ENCODE data around the gene BCL2L15.

Gene BCL2L15

DNA sequence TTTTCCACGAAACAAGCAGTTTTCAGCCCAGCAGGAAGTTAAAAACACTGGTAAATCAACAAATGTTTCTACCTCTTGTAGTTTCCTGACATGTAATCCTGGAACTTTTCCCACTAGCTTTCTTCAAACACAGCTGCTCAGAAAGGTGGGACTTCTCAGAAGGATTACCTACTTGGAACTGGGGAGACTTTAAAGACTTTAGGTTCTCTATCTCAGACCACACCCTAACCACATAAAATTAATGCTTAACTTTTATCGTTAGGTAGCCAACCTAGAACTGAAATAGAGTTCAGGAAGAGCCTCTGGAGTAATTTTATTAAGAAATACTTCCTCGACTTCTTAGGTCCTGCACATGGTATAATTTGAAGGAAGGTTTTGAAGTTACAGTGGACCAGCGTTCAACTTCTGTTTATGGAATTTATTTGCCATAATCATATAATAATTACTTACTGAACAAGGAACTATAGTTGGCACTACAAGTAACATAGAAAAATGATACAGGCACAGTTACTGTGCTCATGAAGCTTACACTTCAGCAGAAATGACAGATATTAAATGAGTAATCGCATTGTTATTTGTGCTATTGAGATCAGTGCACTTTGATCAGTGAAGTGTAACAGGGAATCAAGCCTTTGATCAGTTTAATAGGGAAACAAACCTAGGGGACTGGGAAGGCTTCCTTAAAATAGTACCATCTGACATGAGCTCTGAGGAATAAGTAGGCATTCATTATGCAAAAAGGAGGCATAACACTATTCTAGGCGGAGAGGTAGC lies at the start of gene BCL2L15:
BCL2L15 (minus strand) TSS at position 180 of the 774 bp plus-strand sequence. CDS start 206 bp downstream, outside the sequence.
- no peak for DNase-seq

- DNase-seq = no peak
Measured at GRCh38 chr1:113937146-113937545, 49.8 kb upstream of the BCL2L15 start.

GRCh38 chr1:113935970-113936369 lies 48.6 kb upstream of the BCL2L15 start:
- DNase-seq = no peak

DNA sequence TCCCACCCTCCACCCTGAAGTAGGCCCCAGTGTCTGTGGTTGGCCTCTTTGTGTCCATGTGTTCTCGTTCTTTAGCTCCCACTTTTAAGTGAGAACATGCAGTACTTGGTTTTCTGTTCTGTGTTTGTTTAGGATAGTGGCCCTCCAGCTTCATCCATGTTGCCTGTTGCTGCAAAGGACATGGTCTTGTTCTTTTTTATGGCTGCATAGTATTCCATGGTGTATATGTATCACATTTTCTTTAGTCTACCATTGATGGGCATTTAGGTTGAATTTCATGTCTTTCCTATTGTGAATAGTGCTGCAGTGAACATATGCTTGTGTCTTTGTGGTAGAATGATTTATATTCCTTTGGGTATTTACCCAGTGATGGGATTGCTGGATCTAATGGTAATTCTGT lies 47.8 kb upstream of the BCL2L15 start:
- no peak for DNase-seq

DNA sequence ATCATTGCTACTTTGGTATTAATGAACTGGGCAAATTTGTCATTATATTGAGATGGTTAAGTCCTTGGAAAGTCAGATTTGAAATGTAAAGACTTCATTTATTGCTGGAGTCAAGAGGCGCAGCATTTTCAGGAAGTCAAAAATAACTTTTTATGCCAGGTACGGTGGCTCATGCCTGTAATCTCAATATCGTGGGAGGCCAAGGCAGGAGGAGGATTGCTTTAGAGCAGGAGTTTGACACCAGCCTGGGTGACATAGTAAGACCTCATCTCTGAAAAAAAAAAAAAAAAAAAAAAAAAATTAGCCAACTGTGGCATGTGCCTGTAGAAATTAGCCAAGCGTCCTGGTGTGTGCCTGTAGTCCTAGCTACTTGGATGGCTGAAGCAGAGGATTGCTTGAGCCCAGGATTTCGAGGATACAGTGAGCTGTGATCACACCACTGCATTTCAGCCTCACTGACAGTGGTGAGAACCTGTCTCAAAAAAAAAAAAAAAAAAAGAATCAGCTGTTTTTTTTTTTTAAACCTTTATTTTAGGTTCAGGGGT lies 47.2 kb upstream of the BCL2L15 start:
- no peak for DNase-seq

DNA sequence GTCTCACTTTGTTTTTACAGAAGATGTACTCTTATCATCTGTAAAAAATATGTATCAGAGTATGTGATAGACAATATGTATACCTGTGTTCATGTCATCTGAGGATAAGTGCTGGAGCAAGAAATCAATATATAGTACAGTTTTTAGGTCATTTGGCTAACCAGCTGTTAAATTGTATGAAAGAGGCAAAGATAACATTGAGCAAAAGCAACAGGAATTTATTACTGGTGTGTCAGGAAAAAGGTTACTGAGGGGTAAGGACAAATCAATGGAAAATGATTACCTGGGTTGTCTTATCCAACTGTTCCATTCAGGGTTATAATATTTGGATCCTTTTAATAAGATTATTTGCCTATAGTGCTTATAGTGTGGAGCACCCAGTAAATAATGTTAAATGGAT lies 46.6 kb upstream of the BCL2L15 start:
- no peak for DNase-seq

DNA sequence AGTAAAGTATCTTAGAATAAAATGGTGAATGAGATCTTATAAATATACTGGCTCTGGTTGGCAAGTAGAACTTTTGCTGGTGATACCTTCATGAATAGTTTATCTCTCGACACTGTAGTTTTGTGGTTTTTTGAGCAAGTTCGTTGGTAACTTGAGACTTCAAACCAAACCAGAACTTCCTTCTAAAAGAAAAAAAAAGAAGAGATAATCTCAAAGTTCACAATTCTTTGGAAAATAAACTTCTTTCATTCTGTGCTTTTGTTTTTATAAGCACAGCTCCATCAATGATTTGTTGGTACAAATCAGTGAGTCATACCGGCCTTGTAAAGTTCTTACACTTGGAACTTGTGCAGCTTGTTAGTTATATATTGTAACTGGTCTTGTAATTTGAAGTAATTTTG lies 44.1 kb upstream of the BCL2L15 start:
- no peak for DNase-seq

- DNase-seq = peak; percentile 75
Measured at GRCh38 chr1:113930499-113931161, 43.2 kb upstream of the BCL2L15 start.

DNA sequence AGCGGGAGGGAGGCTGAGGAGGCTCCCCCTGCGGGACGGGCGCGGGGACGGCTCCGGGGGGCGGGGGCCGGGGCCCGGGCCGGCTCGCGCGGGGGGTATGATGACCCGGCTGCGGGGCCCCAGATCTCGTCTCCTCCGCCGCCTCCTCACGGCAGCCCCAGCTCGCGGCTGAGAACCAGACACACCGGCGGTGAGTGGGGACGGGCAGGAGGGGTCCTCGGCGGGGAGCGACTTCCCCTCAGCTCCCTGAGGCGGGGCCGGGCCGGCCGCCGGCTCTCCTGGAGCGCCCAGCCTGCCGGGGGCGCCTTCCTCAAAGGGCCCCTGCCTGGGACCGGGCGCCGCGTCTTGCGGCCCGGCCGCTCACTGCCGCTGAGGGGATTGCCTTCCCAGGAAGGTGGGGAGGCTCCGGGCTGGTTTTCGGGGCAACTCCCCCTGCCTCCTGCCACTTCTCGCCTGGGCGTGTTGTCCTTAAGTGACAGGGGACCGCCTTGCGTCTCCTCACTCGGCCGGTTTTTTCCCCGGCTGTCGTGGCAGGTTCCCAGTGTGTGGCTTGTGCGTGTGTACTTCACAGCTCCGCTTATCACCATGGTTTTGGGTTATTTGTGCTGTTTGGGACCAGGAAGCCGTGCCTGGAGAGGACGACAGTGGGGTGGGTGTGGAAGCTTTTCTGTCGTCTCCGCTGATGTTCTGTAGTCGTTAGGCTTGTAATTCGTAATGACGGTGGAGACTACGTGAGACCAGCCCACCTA lies 42.5 kb upstream of the BCL2L15 start:
- DNase-seq = peak; percentile 70

DNA sequence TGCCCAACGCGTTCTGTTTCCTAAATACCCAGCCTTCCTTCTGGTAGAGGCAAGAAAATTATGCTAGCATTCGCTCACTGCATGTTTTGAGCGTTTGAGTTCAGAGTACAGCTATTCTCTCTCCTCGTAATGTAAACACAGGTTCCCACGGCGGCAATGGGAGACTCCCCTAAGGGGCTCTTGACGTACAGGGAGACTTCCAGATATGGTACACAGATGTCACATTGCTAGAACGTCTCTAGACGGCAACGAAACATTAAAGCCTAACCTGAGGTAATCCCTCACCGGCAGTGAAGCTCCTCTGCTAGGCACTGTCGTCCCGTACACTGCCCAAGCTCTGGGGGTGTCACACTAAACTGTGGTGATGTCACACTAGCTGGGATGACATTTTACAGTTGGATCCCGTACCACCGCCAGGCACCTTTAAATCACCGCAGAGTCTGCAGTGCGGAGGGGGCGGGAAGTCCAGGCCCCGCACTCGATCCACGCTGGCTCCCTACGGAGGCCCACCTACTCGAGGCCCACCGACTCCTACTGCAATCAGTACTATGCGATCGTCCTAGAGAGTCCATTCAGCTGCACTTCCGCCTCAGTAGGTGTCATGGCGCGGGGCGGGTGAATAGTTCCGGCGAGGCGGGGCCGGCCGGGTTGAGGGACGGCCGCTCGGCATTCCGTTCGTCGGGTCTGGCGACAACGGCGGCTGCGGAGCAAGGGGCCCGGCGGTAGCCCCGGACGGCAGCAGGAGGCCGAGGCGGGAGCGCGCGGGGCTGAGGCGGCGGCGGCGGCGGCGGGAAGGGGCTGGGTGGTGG lies 41.8 kb upstream of the BCL2L15 start, which contains the start of gene HIPK1:
HIPK1 (plus strand) TSS at position 384 of the 809 bp plus-strand sequence.
- DNase-seq = peak; percentile 97

- DNase-seq = no peak
Measured at GRCh38 chr1:113928187-113928930, 41.0 kb upstream of the BCL2L15 start.

DNA sequence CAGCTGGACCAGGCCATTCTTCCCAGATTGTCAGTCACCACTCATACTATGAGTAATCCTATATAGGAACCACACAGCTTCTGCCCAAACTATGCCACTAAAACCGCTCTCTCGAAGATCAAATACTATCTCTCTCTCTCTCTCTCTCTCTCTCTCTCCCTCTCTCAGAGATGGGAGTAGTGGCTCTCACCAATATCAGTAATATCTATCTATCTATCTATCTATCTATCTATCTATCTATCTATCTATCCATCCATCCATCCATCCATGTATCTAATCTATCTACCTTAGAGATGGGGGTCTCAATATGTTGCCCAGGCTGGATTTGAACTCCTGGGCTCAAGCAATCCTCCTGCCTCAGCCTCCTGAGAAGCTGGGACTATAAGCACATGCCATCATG lies 37.1 kb upstream of the BCL2L15 start:
- no peak for DNase-seq

DNA sequence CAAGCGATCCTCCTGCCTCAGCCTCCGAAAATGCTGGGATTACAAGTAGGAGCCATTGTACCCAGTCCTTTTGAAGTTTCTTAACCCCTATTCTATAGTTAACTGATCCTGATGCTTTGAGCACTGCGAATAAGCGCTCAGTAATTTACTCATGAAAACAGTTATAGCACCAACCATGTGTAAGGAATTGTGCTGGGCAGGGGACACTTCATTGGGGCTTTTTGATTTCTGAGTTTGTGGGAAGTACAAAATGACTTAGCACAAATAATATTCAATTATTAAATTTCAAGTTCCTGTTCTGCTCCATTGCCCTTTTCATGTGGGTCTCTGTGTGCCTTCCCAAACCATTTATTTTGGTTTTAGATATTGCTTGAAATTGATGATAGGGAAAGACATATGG lies 35.6 kb upstream of the BCL2L15 start:
- DNase-seq = no peak

GRCh38 chr1:113918243-113918642 lies 30.9 kb upstream of the BCL2L15 start:
- DNase-seq = no peak

DNA sequence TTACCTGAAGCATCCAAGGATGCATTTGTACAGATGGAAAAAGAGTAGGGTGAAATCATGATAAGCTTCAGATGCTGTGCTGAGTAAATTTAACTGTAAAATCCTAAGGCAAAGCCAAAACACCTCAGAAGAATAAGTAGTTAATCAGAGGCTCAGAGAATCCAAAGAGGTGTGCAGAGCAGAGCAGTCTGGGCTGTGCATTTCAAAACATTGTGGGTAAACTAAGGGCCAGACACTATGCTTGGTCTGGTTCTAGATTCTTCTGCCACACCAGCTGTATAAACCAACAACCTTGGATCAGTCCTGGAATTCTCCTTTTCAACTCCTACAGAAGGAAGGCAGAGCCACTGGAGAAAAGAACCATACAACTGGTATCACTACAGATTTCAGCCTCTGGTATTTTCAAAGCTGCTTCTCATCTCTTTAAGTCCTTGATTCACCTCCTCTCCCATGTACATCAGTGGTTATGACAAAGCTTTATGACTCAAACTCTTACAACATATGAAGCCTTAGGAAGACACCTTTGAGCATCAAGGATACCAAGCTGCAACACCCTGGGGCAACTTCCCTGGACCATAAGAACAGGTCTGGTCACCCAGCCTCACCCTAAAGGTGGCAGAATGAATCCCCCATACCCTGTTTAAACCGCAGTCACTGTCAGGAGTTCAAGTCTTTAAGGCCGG lies 30.2 kb upstream of the BCL2L15 start:
- DNase-seq = no peak

- no peak for DNase-seq
Measured at GRCh38 chr1:113916974-113917373, 29.6 kb upstream of the BCL2L15 start.

DNA sequence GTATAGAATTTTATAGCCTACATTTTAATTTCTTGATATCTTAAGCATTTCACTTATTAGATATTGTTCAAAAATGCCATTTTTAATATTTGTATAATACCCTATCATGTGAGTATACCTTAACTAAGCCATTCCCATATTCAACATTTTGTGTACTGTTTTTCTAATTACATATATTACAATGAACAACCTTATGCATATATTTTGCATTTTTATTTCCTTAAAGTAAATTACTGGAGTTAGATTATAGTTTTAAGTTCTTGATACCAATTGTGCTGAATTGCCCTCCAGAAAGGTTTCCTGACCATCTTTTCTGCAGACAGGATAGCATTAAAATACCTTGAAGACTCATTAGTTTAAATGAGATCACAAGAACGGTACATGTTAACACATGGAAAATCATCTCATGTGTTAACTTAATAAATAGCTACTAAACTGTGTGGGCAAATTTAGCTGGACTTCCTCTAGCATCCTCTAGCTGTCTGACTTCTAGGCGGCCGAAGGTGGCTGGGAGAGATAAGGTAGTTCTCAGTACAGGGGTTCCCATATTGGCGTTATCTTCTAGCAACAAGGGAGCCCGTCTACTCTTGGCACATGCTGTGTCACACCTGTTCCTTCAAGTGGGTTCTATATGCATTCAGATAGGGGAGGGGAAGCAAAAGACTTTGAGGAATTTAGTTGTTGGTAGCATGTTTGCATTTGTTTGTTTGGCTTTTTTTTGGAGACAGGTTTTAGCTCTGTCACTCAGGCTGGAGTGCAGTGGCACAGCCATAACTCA lies 26.7 kb upstream of the BCL2L15 start:
- DNase-seq = no peak

GRCh38 chr1:113913312-113913668 lies 25.9 kb upstream of the BCL2L15 start:
- no peak for DNase-seq

GRCh38 chr1:113912594-113913311 lies 25.4 kb upstream of the BCL2L15 start:
- DNase-seq = peak; percentile 77

DNA sequence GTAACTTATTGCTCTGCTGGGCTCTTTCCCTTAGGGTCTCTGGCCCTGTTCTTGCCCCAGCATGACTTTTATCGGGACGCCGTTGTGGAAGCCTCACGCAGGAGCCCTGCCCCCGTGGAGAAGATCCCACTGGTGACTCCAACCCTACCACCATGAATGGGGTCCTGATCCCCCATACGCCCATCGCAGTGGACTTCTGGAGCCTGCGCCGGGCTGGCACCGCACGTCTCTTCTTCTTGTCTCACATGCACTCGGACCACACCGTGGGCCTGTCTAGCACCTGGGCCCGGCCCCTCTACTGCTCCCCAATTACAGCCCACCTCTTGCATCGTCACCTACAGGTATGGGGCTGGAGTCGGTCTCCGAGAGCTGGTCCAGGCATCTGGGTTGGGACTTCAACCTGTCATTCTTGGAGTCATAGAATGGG lies 18.1 kb upstream of the BCL2L15 start:
- no peak for DNase-seq
